Liver (tissue), 3 donors: ENCODE results near the gene DISC1.

ENCODE experiments used
- EGR1 ChIP-seq, 2 donors: IDR thresholded peaks; 2 replicates each; pipeline ENCODE4 v1.6.1; 2016 to 2018; ENCODE audit warnings: antibody characterized with exemption in 2 of 2, low read depth in 2 of 2
- FOXA2 ChIP-seq: IDR thresholded peaks from 2 replicates; pipeline ENCODE4 v1.6.1; 2016; ENCODE audit warnings: antibody characterized with exemption
- GABPA ChIP-seq, 2 donors: IDR thresholded peaks in 1 of 2; conservative IDR thresholded peaks in 1 of 2; 2 replicates each; pipeline ENCODE4 v1.6.1; 2016; ENCODE audit warnings: antibody characterized with exemption in 2 of 2, mild to moderate bottlenecking in 1 of 2, moderate library complexity in 1 of 2
- NR2F2 ChIP-seq: IDR thresholded peaks from 2 replicates; pipeline ENCODE4 v1.6.1; 2016; ENCODE audit warnings: antibody characterized with exemption
- RAD21 ChIP-seq, 2 donors: IDR thresholded peaks; 2 replicates each; pipeline ENCODE4 v1.6.1; 2016; ENCODE audit warnings: antibody characterized with exemption in 2 of 2, mild to moderate bottlenecking in 2 of 2
- SP1 ChIP-seq: IDR thresholded peaks from 2 replicates; pipeline ENCODE4 v1.6.1; 2018; ENCODE audit warnings: antibody characterized with exemption, mild to moderate bottlenecking
- TAF1 ChIP-seq: conservative IDR thresholded peaks from 2 replicates; pipeline ENCODE4 v1.6.1; 2016; ENCODE audit warnings: antibody characterized with exemption, mild to moderate bottlenecking
- YY1 ChIP-seq: IDR thresholded peaks from 2 replicates; pipeline ENCODE4 v1.6.1; 2016; ENCODE audit warnings: antibody characterized with exemption, mild to moderate bottlenecking
- TF ChIP-seq, protein P1 (sequence below): fragments of 150-350 bp; IDR thresholded peaks from 2 replicates; pipeline ENCODE4 v1.5.1; 2017; ENCODE audit warnings: improper control_type of control experiment, low read depth, low read length; ENCODE audit not compliant: missing input control
- TF ChIP-seq, protein P2 (sequence below): IDR thresholded peaks from 2 replicates; pipeline ENCODE4 v1.6.1; 2016; ENCODE audit warnings: antibody characterized with exemption
- TF ChIP-seq, protein P3 (sequence below): IDR thresholded peaks from 2 replicates; pipeline ENCODE4 v1.6.1; 2016; ENCODE audit warnings: antibody characterized with exemption, mild to moderate bottlenecking
- TF ChIP-seq, protein P4 (sequence below): IDR thresholded peaks from 2 replicates; pipeline ENCODE4 v1.6.1; 2016; ENCODE audit warnings: antibody characterized with exemption
- donor health status: healthy.
- donor health status: healthy.

DNA sequence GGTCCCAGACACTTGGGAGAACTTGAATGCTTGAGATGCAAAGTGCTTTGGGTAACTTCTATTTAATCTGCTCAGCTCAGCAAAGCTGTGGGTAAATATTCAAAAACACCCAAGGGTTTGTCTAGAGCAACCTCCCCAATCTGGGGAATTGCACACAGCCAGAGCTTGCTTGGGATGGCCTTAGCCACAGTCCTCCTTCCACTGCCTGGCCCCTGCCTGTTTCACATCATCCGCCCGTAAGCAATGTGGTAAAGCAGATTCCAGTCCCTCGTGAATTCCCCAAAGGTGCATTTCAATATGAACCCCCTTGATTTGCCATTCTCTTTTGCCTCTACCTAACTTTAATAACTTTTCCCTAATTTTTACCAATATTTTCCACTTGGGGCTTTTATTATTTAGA is 418.1 kb downstream of the DISC1 start:
- TF ChIP-seq, protein P1, sequence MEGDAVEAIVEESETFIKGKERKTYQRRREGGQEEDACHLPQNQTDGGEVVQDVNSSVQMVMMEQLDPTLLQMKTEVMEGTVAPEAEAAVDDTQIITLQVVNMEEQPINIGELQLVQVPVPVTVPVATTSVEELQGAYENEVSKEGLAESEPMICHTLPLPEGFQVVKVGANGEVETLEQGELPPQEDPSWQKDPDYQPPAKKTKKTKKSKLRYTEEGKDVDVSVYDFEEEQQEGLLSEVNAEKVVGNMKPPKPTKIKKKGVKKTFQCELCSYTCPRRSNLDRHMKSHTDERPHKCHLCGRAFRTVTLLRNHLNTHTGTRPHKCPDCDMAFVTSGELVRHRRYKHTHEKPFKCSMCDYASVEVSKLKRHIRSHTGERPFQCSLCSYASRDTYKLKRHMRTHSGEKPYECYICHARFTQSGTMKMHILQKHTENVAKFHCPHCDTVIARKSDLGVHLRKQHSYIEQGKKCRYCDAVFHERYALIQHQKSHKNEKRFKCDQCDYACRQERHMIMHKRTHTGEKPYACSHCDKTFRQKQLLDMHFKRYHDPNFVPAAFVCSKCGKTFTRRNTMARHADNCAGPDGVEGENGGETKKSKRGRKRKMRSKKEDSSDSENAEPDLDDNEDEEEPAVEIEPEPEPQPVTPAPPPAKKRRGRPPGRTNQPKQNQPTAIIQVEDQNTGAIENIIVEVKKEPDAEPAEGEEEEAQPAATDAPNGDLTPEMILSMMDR: no peak
- TF ChIP-seq YY1: no peak
- TF ChIP-seq SP1: no peak
- TF ChIP-seq RAD21 (IDR thresholded peaks at IDR 0.05): no peak
- TF ChIP-seq FOXA2: no peak
- TF ChIP-seq EGR1 (IDR thresholded peaks at IDR 0.05; ENCODE audit: low read depth in 2 of 2): no peak
- TF ChIP-seq NR2F2: no peak
- TF ChIP-seq, protein P2, sequence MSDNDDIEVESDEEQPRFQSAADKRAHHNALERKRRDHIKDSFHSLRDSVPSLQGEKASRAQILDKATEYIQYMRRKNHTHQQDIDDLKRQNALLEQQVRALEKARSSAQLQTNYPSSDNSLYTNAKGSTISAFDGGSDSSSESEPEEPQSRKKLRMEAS: no peak
- no peak for TF ChIP-seq GABPA (IDR thresholded peaks at IDR 0.05 in 1 of 2, conservative IDR thresholded peaks at IDR 0.05 in 1 of 2)
- TF ChIP-seq, protein P3, sequence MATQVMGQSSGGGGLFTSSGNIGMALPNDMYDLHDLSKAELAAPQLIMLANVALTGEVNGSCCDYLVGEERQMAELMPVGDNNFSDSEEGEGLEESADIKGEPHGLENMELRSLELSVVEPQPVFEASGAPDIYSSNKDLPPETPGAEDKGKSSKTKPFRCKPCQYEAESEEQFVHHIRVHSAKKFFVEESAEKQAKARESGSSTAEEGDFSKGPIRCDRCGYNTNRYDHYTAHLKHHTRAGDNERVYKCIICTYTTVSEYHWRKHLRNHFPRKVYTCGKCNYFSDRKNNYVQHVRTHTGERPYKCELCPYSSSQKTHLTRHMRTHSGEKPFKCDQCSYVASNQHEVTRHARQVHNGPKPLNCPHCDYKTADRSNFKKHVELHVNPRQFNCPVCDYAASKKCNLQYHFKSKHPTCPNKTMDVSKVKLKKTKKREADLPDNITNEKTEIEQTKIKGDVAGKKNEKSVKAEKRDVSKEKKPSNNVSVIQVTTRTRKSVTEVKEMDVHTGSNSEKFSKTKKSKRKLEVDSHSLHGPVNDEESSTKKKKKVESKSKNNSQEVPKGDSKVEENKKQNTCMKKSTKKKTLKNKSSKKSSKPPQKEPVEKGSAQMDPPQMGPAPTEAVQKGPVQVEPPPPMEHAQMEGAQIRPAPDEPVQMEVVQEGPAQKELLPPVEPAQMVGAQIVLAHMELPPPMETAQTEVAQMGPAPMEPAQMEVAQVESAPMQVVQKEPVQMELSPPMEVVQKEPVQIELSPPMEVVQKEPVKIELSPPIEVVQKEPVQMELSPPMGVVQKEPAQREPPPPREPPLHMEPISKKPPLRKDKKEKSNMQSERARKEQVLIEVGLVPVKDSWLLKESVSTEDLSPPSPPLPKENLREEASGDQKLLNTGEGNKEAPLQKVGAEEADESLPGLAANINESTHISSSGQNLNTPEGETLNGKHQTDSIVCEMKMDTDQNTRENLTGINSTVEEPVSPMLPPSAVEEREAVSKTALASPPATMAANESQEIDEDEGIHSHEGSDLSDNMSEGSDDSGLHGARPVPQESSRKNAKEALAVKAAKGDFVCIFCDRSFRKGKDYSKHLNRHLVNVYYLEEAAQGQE: no peak
- TF ChIP-seq TAF1: no peak
- TF ChIP-seq, protein P4, sequence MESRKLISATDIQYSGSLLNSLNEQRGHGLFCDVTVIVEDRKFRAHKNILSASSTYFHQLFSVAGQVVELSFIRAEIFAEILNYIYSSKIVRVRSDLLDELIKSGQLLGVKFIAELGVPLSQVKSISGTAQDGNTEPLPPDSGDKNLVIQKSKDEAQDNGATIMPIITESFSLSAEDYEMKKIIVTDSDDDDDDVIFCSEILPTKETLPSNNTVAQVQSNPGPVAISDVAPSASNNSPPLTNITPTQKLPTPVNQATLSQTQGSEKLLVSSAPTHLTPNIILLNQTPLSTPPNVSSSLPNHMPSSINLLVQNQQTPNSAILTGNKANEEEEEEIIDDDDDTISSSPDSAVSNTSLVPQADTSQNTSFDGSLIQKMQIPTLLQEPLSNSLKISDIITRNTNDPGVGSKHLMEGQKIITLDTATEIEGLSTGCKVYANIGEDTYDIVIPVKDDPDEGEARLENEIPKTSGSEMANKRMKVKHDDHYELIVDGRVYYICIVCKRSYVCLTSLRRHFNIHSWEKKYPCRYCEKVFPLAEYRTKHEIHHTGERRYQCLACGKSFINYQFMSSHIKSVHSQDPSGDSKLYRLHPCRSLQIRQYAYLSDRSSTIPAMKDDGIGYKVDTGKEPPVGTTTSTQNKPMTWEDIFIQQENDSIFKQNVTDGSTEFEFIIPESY: no peak
